HEK293 (cell line): ENCODE measurements around the gene GP1BB.
"Not testable (repeated sequence)": the region's sequence is repeated elsewhere in the genome, so short reads cannot be mapped to it uniquely, and the experiment has no call there.

Experiments
- CTCF ChIA-PET: fragments of 350-600 bp; formaldehyde crosslinking; extraction: SDS; loops from one replicate; lab custom pipeline; 2021; ENCODE audit warnings: antibody characterized with exemption; lab: Yijun Ruan, JAX
- POLR2A ChIA-PET: fragments of 300-600 bp; formaldehyde crosslinking; extraction: SDS; loops from one replicate; lab custom pipeline; 2020; ENCODE audit warnings: antibody characterized with exemption, inconsistent platforms; lab: Yijun Ruan, JAX
- H3K27ac ChIP-seq: fragments of 200-500 bp; sonication (Bioruptor generic); 2 replicates; pipeline ENCODE4 v1.5.1; 2014; ENCODE audit warnings: low read depth, low read length, control low read depth, inconsistent platforms; ENCODE audit errors: extremely low read depth
- H3K36me3 ChIP-seq, 2 experiments: fragments of 200-500 bp in 1 of 2; sonication (Bioruptor generic) in 1 of 2; 1 replicate in 1 of 2; 2 replicates in 1 of 2; pipeline ENCODE4 v1.5.1; 2014 to 2017; ENCODE audit warnings: inconsistent platforms in 2 of 2, low read length in 2 of 2; ENCODE audit not compliant: control insufficient read depth in 2 of 2, insufficient read depth in 1 of 2
- H3K4me1 ChIP-seq: fragments of 200-500 bp; sonication (Bioruptor generic); 2 replicates; pipeline ENCODE4 v1.5.1; 2014; ENCODE audit warnings: mild to moderate bottlenecking, low read length, inconsistent platforms; ENCODE audit not compliant: control insufficient read depth, insufficient read depth
- H3K4me3 ChIP-seq: 2 replicates; pipeline ENCODE4 v1.5.1; 2011; ENCODE audit warnings: low read depth, mild to moderate bottlenecking, control low read depth, low read length, moderate library complexity
- H3K9me3 ChIP-seq: fragments of 200-500 bp; sonication (Bioruptor generic); 2 replicates; pipeline ENCODE4 v1.5.1; 2014; ENCODE audit warnings: low read depth, low read length, inconsistent platforms; ENCODE audit not compliant: control insufficient read depth, insufficient read depth
- ELK4 ChIP-seq: IDR thresholded peaks from 2 replicates; pipeline ENCODE4 v1.6.1; 2011; ENCODE audit warnings: mild to moderate bottlenecking, low read depth, low read length, borderline replicate concordance
- KLF9 ChIP-seq: fragments of 450-650 bp; formaldehyde crosslinking; IDR thresholded peaks from 2 replicates; pipeline ENCODE4 v1.5.1; 2016; ENCODE audit warnings: missing biosample characterization, missing genetic modification characterization, low read depth
- PATZ1 ChIP-seq: fragments of 450-650 bp; formaldehyde crosslinking; IDR thresholded peaks from 2 replicates; pipeline ENCODE4 v1.5.1; 2016; ENCODE audit warnings: missing biosample characterization, missing genetic modification characterization
- PRDM6 ChIP-seq: fragments of 450-650 bp; formaldehyde crosslinking; IDR thresholded peaks from 2 replicates; pipeline ENCODE4 v1.5.1; 2017; ENCODE audit warnings: missing biosample characterization, missing genetic modification characterization
- ZBTB20 ChIP-seq: fragments of 450-650 bp; formaldehyde crosslinking; IDR thresholded peaks from 2 replicates; pipeline ENCODE4 v1.5.1; 2016; ENCODE audit warnings: missing biosample characterization, missing genetic modification characterization
- ZNF121 ChIP-seq: fragments of 450-650 bp; formaldehyde crosslinking; IDR thresholded peaks from 2 replicates; pipeline ENCODE4 v1.5.1; 2016; ENCODE audit warnings: missing biosample characterization, missing genetic modification characterization
- ZNF202 ChIP-seq: fragments of 450-650 bp; formaldehyde crosslinking; IDR thresholded peaks from 2 replicates; pipeline ENCODE4 v1.5.1; 2016; ENCODE audit warnings: missing biosample characterization, missing genetic modification characterization, borderline replicate concordance
- ZNF239 ChIP-seq: fragments of 450-650 bp; formaldehyde crosslinking; IDR thresholded peaks from 2 replicates; pipeline ENCODE4 v1.5.1; 2016; ENCODE audit warnings: missing biosample characterization, missing genetic modification characterization
- ZNF362 ChIP-seq: fragments of 450-650 bp; formaldehyde crosslinking; IDR thresholded peaks from 2 replicates; pipeline ENCODE4 v1.5.1; 2016; ENCODE audit warnings: missing biosample characterization, missing genetic modification characterization
- ZNF366 ChIP-seq: fragments of 450-650 bp; formaldehyde crosslinking; conservative IDR thresholded peaks from 2 replicates; pipeline ENCODE4 v1.5.1; 2016; ENCODE audit warnings: missing biosample characterization, missing genetic modification characterization

Gene GP1BB

GRCh38 chr22:19674929-19675253 is 48.4 kb upstream of the GP1BB start (continued):
- TF ChIP-seq PATZ1 (tag by site-specific recombination) (no peak), ZNF202 (tag by site-specific recombination) (no peak), ZNF239 (tag by site-specific recombination) (no peak), KLF9 (no peak)

GRCh38 chr22:19675428-19675827 is 47.9 kb upstream of the GP1BB start:
- H3K4me3 ChIP-seq = no peak overlapping the region
- no peak for TF ChIP-seq ZNF366 (tag by site-specific recombination)
- no peak for TF ChIP-seq PRDM6 (tag by site-specific recombination)
- no peak for TF ChIP-seq ZNF121 (tag by site-specific recombination)
- TF ChIP-seq, all 188 proteins: peak for 0
- CTCF ChIA-PET = interaction anchor here (0.9 to 1.2 kb wide), 2 partner anchors 55 to 235 kb away, joined by 3 read pairs; no protein-coding TSS in a partner anchor
- H3K4me1 ChIP-seq = no peaks in the 10 kb centered on the region
- H3K9me3 ChIP-seq = no peaks in the 10 kb centered on the region
- no peaks in the 10 kb centered on the region for H3K36me3 ChIP-seq
- POLR2A ChIA-PET = no interaction called here
- H3K27ac ChIP-seq = no peak overlapping the region

GRCh38 chr22:19676437-19676836 is 46.9 kb upstream of the GP1BB start:
- H3K9me3 ChIP-seq, H3K27ac ChIP-seq, H3K4me1 ChIP-seq, H3K4me3 ChIP-seq, POLR2A ChIA-PET, H3K36me3 ChIP-seq: not testable (repeated sequence)
- CTCF ChIA-PET = interaction anchor here (1.7 kb wide), 1 partner anchor 54 kb away, joined by 9 read pairs; no protein-coding TSS in a partner anchor

- TF ChIP-seq ELK4 (no peak), ZNF362 (no peak), ZBTB20 (tag by site-specific recombination) (no peak)
- TF ChIP-seq, all 188 proteins: peak for 0
- Histone ChIP-seq H3K4me1 (no peaks in the 10 kb centered on the region), H3K4me3 (no peak overlapping the region), H3K27ac (no peak overlapping the region), H3K36me3 (no peaks in the 10 kb centered on the region), H3K9me3 (no peaks in the 10 kb centered on the region)
- CTCF ChIA-PET = interaction anchor here (0.6 to 3.1 kb wide), 11 partner anchors 10 to 142 kb away, joined by 3 to 21 read pairs (median 3); no protein-coding TSS in a partner anchor
- POLR2A ChIA-PET = interaction anchor here (1.5 kb wide), 1 partner anchor 10 kb away, joined by 3 read pairs; no protein-coding TSS in a partner anchor
Measured at GRCh38 chr22:19678949-19679521, 44.3 kb upstream of the GP1BB start.
